Occipital lobe (tissue), 1 donor: ENCODE results near the gene KRT9. TPM values are rescaled to one million over a fixed set of nuclear protein-coding genes. Genes with fewer than 3 reads are reported as not detected.

Experiments
- total RNA-seq: library from RNA; depleted of rRNA; stranded (reverse); fragments of >200 nt; gene quantifications from one replicate; pipeline ENCODE4 v1.2.3, GENCODE V29; 2014

Gene KRT9
- total RNA-seq, 1 donor from 2014 or later, result not detected

Other genes starting within 250 kb of the KRT9 start
- gene KRT33A, start 221.2 kb downstream of the KRT9 start, total RNA-seq, result not detected
- not detected for gene KRT33B, start 202.2 kb downstream of the KRT9 start, total RNA-seq
- 0.31 TPM for gene KRT34, start 189.8 kb downstream of the KRT9 start, total RNA-seq
- 0.47 TPM for gene KRT31, start 174.5 kb downstream of the KRT9 start, total RNA-seq
- gene KRT37, start 147.5 kb downstream of the KRT9 start, total RNA-seq, result not detected
- gene KRT38, start 131.1 kb downstream of the KRT9 start, total RNA-seq, result not detected
- not detected for gene KRT32, start 104.7 kb downstream of the KRT9 start, total RNA-seq
- not detected for gene KRT35, start 90.9 kb downstream of the KRT9 start, total RNA-seq
- gene KRT36, start 82.1 kb downstream of the KRT9 start, total RNA-seq, result not detected
- 0.78 TPM for gene KRT13, start 66.4 kb downstream of the KRT9 start, total RNA-seq
- 0.16 TPM for gene KRT15, start 53.2 kb downstream of the KRT9 start, total RNA-seq
- gene KRT19, start 43.8 kb downstream of the KRT9 start, total RNA-seq, result 11.4 TPM
- 0.31 TPM for gene KRT14, start 14.8 kb upstream of the KRT9 start, total RNA-seq
- gene KRT16, start 40.7 kb upstream of the KRT9 start, total RNA-seq, result not detected
- 0.31 TPM for gene KRT17, start 52.5 kb upstream of the KRT9 start, total RNA-seq
- 95.5 TPM for gene EIF1, start 116.8 kb upstream of the KRT9 start, total RNA-seq
- gene GAST, start 140.3 kb upstream of the KRT9 start, total RNA-seq, result not detected
- 0.16 TPM for gene HAP1, start 162.6 kb upstream of the KRT9 start, total RNA-seq
- gene JUP, start 214.7 kb upstream of the KRT9 start, total RNA-seq, result 37.4 TPM
- 10.3 TPM for gene P3H4, start 239.9 kb upstream of the KRT9 start, total RNA-seq
- 11.2 TPM for gene FKBP10, start 240.9 kb upstream of the KRT9 start, total RNA-seq